HG02981 (cell line): ENCODE measurements around the gene TEK.

ENCODE experiments used
- ATAC-seq: cut with Tn5 transposase; IDR thresholded peaks from one replicate; pipeline ENCODE4 v1.9.1; 2021; ENCODE audit warnings: mild to moderate bottlenecking, moderate library complexity; ENCODE audit not compliant: unreplicated experiment

Gene TEK

GRCh38 chr9:27118916-27119315, 9.9 kb downstream of the TEK start:
- ATAC-seq: no peak

DNA sequence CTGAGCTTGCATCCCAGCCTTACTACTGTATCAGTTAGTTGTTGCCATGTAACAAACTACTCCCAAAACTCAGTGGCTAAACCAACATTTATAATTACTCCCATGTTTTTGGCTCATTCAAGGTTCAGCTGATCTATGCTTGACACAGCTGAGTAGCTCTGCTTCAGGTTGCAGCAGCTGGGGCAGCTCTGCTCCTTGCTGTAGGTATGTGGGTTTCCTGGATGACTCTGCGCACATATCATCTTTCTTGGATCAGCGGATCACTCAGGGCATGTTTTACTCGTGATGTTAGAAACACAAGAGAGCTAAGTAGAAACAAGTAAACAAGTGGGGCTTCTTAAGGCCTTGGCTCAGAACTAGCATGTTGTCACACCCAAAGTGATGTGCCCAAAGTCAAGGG, 15.1 kb downstream of the TEK start:
- ATAC-seq: no peak

- no peak for ATAC-seq
These were observed 16.0 kb downstream of the TEK start for GRCh38 chr9:27125030-27125429.

- no peak for ATAC-seq
These were observed 16.9 kb downstream of the TEK start for GRCh38 chr9:27125936-27126335.

DNA sequence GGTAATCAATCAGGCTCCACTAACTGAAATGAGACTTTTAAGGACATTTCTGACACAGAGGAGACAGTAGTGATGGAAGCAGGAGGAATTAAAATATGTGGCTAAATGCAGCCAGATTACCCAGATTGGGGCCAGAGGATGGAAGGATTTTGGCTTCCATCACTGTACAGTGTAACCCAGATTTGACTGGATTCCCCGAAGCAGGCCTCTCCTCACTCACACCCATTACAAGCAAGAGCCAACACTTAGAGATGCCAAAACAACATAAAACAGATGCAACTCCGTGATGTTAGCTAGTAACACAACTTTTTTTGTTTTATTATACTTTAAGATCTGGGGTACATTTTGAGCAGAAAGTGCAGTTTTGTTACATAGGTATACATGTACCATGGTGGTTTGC, 17.6 kb downstream of the TEK start:
- no peak for ATAC-seq

GRCh38 chr9:27129221-27129620, 20.2 kb downstream of the TEK start:
- no peak for ATAC-seq

DNA sequence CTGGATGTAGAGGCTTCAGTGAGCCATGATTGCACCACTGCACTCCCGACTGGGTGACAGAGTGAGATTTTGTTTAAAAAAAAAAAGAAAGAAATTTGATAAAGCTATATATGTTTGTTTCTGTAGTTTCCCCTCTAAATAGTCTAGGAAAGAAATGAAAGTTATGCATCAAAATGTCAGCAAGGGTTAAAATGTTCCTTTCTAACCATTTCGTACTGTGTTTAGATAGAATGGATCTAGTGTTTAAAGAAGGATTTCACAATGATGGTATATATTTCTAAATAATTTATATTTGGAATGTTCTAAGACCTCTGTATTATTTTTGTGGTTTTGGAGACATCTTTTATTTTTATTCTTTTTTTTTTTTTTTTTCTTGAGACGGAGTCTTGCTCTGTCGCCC, 22.7 kb downstream of the TEK start:
- ATAC-seq: no peak

- ATAC-seq: no peak
These were observed 24.8 kb downstream of the TEK start for GRCh38 chr9:27133817-27134216.

- ATAC-seq: no peak
These were observed 33.4 kb downstream of the TEK start for GRCh38 chr9:27142299-27142930.

- no peak for ATAC-seq
These were observed 36.1 kb downstream of the TEK start for GRCh38 chr9:27145143-27145542.

DNA sequence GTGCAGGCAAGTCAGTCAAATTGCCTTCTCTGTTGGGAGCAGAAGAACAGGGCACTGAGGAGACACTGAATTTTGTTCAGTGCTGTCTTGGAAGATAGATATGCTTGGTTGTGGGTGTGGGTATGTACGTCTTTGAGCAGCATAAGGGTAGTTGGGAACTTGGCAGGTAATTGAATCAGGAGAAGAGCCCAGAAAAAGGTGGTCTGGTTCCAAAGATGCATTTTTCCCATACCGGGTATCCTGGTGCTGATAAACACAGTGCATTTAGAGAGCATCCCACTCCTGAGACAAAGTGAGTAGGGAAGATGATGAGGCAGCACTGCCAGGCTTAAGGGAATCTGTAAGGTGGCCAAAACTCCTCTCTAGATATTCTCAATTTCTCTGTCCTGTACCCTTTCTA, 40.6 kb downstream of the TEK start:
- no peak for ATAC-seq

GRCh38 chr9:27150746-27151406, 41.9 kb downstream of the TEK start:
- no peak for ATAC-seq

- ATAC-seq: no peak
These were observed 42.8 kb downstream of the TEK start for GRCh38 chr9:27151693-27152404.

DNA sequence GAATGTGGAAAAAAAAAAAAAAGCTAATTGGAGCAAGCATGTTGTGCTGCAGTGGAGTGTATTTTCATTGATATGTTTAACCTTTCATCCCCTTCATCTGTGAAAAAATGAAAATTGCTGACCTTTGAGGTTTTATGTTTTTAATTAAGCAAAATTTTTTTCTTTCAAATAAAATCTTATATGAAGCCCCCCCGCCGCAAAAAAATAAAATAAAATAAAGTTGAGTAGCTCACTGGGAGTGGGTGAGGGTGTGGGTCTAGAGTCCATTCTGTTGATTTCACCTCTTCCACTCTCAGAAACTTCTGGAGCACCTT, 43.3 kb downstream of the TEK start:
- ATAC-seq: no peak

GRCh38 chr9:27154908-27155307, 45.9 kb downstream of the TEK start:
- no peak for ATAC-seq

DNA sequence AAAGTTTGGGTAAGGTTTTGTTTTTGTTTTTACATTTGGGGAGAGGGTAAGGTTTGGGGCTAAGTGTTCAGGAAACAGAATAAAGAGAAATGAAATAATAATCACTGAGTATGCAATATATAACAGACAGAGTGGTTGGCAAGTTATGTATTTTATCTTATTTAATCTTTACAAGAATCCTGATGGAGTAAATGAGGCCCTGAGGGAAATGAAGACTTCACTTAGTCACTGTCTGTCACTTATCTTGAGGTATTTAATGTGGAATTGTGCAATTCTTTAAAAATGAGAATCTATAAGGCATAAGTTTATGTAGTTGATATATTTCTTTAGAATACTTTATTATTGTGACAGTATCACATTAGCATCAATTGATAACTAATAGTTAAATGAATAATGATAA, 48.1 kb downstream of the TEK start:
- ATAC-seq: no peak

GRCh38 chr9:27157736-27158135, 48.7 kb downstream of the TEK start:
- no peak for ATAC-seq

DNA sequence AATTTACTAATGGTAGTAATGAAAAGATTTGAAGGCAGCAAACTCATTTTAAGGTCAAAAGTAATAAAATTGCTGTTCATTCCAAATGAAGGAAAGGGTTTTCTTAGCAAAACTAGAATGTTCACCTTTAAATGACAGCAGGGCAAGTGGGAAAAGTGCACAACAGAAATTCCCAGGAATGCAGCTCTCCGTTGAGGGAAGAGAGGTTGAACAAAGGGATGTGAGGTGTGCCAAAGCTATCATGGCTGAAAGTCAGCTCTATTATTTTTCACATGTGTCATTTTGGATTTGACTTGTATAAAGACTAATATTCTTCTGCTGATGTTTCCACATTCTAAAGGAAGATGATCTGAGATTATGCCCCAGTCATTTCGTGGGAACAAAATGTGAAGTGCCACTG, 51.6 kb downstream of the TEK start:
- ATAC-seq: no peak

DNA sequence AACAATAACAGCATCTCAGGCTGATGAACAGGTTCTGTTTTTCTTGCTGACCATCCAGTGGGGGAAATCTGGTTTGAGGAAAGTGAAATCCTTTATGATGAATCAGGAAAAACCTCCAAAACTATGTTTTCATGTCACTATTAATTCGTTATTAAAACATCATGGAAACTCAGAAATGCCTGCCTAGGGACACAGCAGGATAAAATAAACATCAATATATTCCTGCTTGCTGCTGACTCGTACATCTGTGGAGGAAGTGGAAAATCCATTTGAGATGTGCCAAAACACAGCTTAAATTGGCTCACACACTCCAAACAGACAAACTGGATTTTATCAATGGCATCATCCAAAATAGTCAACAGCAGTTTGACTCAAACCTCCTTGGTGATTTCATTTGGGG, 53.0 kb downstream of the TEK start:
- ATAC-seq: no peak

DNA sequence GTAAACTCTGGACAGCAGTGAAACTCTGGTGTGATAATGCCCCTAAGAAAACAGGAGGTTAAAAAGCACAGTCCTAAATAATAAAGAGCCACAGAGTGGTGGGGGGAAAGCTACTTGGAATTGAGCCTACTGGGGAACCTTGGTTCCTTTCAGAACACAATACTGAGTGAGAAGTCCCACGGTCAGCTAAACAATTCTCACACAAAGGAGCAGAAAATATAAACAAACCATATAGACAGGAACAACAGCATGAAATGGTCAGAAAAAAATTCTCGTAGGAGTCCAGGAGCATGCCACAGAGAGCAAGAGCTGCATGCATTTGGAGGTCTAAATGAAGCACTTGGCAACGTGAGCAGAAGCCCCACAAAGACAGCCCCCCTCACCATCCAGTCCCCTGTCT, 56.0 kb downstream of the TEK start:
- ATAC-seq: no peak

GRCh38 chr9:27165670-27166069, 56.6 kb downstream of the TEK start:
- ATAC-seq: no peak

DNA sequence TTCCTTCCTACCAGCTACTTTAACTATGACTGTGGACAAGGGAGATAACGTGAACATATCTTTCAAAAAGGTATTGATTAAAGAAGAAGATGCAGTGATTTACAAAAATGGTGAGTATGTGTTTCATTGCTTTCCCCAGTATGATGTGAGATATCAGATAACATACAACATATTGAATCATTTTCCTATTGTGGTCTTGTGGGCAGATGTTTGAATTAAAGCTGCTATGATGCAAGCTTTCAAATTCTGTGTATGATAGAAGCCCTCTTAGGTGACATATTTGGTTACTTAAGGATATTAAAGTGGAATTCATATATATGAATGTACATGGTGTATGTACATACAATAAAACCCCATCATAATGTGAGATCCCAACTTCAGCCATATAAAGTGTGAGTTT, 59.5 kb downstream of the TEK start:
- ATAC-seq: no peak

GRCh38 chr9:27168951-27169350, 59.9 kb downstream of the TEK start:
- no peak for ATAC-seq
